ENCODE measurements around the gene COL16A1. TPM values are rescaled to one million over a fixed set of nuclear protein-coding genes. Genes with fewer than 3 reads are reported as not detected.

The COL16A1 gene
- total and polyA plus RNA-seq, 2 experiments from 2014 or later = 90.2 to 127 TPM

GRCh38 chr1:31679676-31680230 is 24.1 kb downstream of the COL16A1 start:
- Histone ChIP-seq H3K27me3 (no peaks in the 10 kb centered on the region), H3K36me3 (replicated peaks; ENCODE audit: insufficient read depth, low read depth) (no peaks in the 10 kb centered on the region), H3K4me2 (no peak overlapping the region), H2AFZ (no peak overlapping the region), H3K9me2 (replicated peaks; ENCODE audit: insufficient read depth) (no peaks in the 10 kb centered on the region), H3K4me1 (ENCODE audit: insufficient read depth) (no peaks in the 10 kb centered on the region), H3K9me3 (ENCODE audit: low read depth) (no peaks in the 10 kb centered on the region), H3K79me2 (no peaks in the 10 kb centered on the region), H3K4me3 (no peak overlapping the region), H4K20me1 (ENCODE audit: insufficient read depth, poor library complexity, severe bottlenecking) (no peaks in the 10 kb centered on the region), H3K27ac (no peak overlapping the region)
- TF ChIP-seq EZH2 (IDR thresholded peaks at IDR 0.05; ENCODE audit: borderline replicate concordance) = no peak
- TF ChIP-seq EZH2phosphoT487 (IDR thresholded peaks at IDR 0.05; ENCODE audit: low read depth, severe bottlenecking, unreplicated experiment) = no peak
- TF ChIP-seq CTCF (IDR thresholded peaks at IDR 0.05; ENCODE audit: poor library complexity) = no peak
- DNase-seq (ENCODE audit: low spot score) = no peak
- WGBS (ENCODE audit: low lambda C conversion rate, missing lambda C conversion rate) = 93% methylated on average over 17 of the region's 23 CpGs

DNA sequence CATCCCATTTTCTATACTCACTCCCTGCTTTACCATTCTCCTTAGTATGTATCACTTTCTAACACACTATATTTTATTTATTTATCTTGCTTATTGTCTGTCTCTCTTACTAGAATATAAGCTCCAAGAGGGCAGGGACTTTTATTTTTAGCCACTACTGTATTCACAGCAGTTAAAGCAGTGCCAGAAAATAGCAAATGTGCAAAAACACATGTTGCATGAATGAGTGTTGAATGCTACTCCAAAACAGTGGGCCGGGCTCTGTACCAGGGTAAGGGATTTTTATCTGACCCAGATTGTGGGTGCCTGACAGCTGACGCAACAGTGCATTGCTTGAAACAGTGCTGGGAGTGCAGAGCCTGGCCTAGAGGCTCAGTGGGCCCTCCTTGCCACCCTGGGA is 24.7 kb downstream of the COL16A1 start:
- H2AFZ ChIP-seq = no peak overlapping the region
- no peaks in the 10 kb centered on the region for H3K9me2 ChIP-seq (replicated peaks; ENCODE audit: insufficient read depth)
- no peaks in the 10 kb centered on the region for H4K20me1 ChIP-seq (ENCODE audit: insufficient read depth, poor library complexity, severe bottlenecking)
- no peak overlapping the region for H3K4me3 ChIP-seq
- H3K9me3 ChIP-seq (ENCODE audit: low read depth) = no peaks in the 10 kb centered on the region
- H3K36me3 ChIP-seq (replicated peaks; ENCODE audit: insufficient read depth, low read depth) = no peaks in the 10 kb centered on the region
- H3K27ac ChIP-seq = no peak overlapping the region
- DNase-seq (ENCODE audit: low spot score) = no peak
- no peaks in the 10 kb centered on the region for H3K4me1 ChIP-seq (ENCODE audit: insufficient read depth)
- no peaks in the 10 kb centered on the region for H3K79me2 ChIP-seq
- H3K4me2 ChIP-seq = no peak overlapping the region
- 37% methylated on average over 2 of the region's 2 CpGs for WGBS (ENCODE audit: low lambda C conversion rate, missing lambda C conversion rate)
- TF ChIP-seq EZH2 (IDR thresholded peaks at IDR 0.05; ENCODE audit: borderline replicate concordance) = no peak
- no peak for TF ChIP-seq EZH2phosphoT487 (IDR thresholded peaks at IDR 0.05; ENCODE audit: low read depth, severe bottlenecking, unreplicated experiment)
- no peak for TF ChIP-seq CTCF (IDR thresholded peaks at IDR 0.05; ENCODE audit: poor library complexity)
- H3K27me3 ChIP-seq = no peaks in the 10 kb centered on the region

DNA sequence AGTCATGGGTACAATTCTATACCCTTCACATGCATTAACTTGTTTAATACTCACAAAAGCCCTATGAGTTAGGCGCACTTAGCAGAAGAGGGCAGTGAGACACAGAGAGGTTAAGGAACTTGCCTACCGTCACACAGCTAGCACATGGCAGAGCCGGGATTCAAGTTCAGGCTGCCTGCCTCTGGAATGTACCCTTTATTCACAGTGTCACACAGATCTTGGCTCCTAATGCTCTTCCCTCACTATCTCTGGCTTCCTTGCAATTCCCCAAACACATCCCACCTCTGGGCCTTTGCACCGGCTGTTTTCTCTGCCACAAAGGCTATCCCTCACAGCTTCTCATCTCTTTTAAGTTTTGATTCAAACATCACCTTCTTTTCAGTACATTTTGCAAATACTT is 25.1 kb downstream of the COL16A1 start:
- Histone ChIP-seq H2AFZ (no peak overlapping the region), H3K9me2 (replicated peaks; ENCODE audit: insufficient read depth) (no peaks in the 10 kb centered on the region), H3K4me1 (ENCODE audit: insufficient read depth) (no peaks in the 10 kb centered on the region), H3K27me3 (no peaks in the 10 kb centered on the region), H3K36me3 (replicated peaks; ENCODE audit: insufficient read depth, low read depth) (no peaks in the 10 kb centered on the region), H3K9me3 (ENCODE audit: low read depth) (no peaks in the 10 kb centered on the region), H4K20me1 (ENCODE audit: insufficient read depth, poor library complexity, severe bottlenecking) (no peaks in the 10 kb centered on the region), H3K27ac (no peak overlapping the region), H3K4me3 (no peak overlapping the region), H3K4me2 (no peak overlapping the region), H3K79me2 (no peaks in the 10 kb centered on the region)
- no peak for TF ChIP-seq EZH2phosphoT487 (IDR thresholded peaks at IDR 0.05; ENCODE audit: low read depth, severe bottlenecking, unreplicated experiment)
- DNase-seq (ENCODE audit: low spot score) = no peak
- 97% methylated on average over 4 of the region's 4 CpGs for WGBS (ENCODE audit: low lambda C conversion rate, missing lambda C conversion rate)

GRCh38 chr1:31677949-31678348 is 25.9 kb downstream of the COL16A1 start:
- no peak overlapping the region for H3K27ac ChIP-seq
- no peaks in the 10 kb centered on the region for H3K79me2 ChIP-seq
- H3K27me3 ChIP-seq = no peaks in the 10 kb centered on the region
- 87% methylated on average over 6 of the region's 6 CpGs for WGBS (ENCODE audit: low lambda C conversion rate, missing lambda C conversion rate)
- TF ChIP-seq EZH2 (IDR thresholded peaks at IDR 0.05; ENCODE audit: borderline replicate concordance) (no peak), CTCF (IDR thresholded peaks at IDR 0.05; ENCODE audit: poor library complexity) (no peak), EZH2phosphoT487 (IDR thresholded peaks at IDR 0.05; ENCODE audit: low read depth, severe bottlenecking, unreplicated experiment) (no peak)
- H2AFZ ChIP-seq = no peak overlapping the region
- H3K4me1 ChIP-seq (ENCODE audit: insufficient read depth) = peaks cover under 1% of the 10 kb centered on the region
- no peaks in the 10 kb centered on the region for H3K9me3 ChIP-seq (ENCODE audit: low read depth)
- no peaks in the 10 kb centered on the region for H3K9me2 ChIP-seq (replicated peaks; ENCODE audit: insufficient read depth)
- DNase-seq (ENCODE audit: low spot score) = no peak
- no peak overlapping the region for H3K4me2 ChIP-seq
- H3K4me3 ChIP-seq = no peak overlapping the region
- no peaks in the 10 kb centered on the region for H4K20me1 ChIP-seq (ENCODE audit: insufficient read depth, poor library complexity, severe bottlenecking)
- H3K36me3 ChIP-seq (replicated peaks; ENCODE audit: insufficient read depth, low read depth) = no peaks in the 10 kb centered on the region

All from hepatocyte (in vitro differentiated cells).